ENCODE measurements around the gene GLDN.

The GLDN gene

GRCh38 chr15:51333571-51333970 lies 7.9 kb upstream of the GLDN start:
- TF ChIP-seq CTCF (conservative IDR thresholded peaks at IDR 0.05) (no peak), ZFX (IDR thresholded peaks at IDR 0.05) (no peak)
- H3K27ac ChIP-seq = no peak overlapping the region

- TF ChIP-seq CTCF (conservative IDR thresholded peaks at IDR 0.05) (no peak), ZFX (IDR thresholded peaks at IDR 0.05) (no peak)
- H3K27ac ChIP-seq = no peak overlapping the region
Observed at GRCh38 chr15:51334011-51334451, 7.4 kb upstream of the GLDN start.

- no peak overlapping the region for H3K27ac ChIP-seq
- no peak for TF ChIP-seq CTCF (conservative IDR thresholded peaks at IDR 0.05)
- TF ChIP-seq ZFX (IDR thresholded peaks at IDR 0.05) = no peak
Observed at GRCh38 chr15:51335087-51335486, 6.4 kb upstream of the GLDN start.

- H3K27ac ChIP-seq = no peak overlapping the region
- no peak; the same call in 1 of the 2 replicates for TF ChIP-seq CTCF (conservative IDR thresholded peaks at IDR 0.05)
- no peak for TF ChIP-seq ZFX (IDR thresholded peaks at IDR 0.05)
Observed at GRCh38 chr15:51335538-51336410, 5.7 kb upstream of the GLDN start.

GRCh38 chr15:51338496-51338895 lies 3.0 kb upstream of the GLDN start, which contains the start of gene CYP19A1:
Gene CYP19A1 (minus strand): TSS chr15:51338596. CDS start chr15:51242912, 95,684 bp downstream.
- no peak within 1 kb of the TSS for H3K27ac ChIP-seq

GRCh38 chr15:51342227-51342999 lies 958 bp downstream of the GLDN start:
- H3K27ac ChIP-seq = no peak overlapping the region; the same call in 1 of the 2 replicates
- TF ChIP-seq CTCF (conservative IDR thresholded peaks at IDR 0.05) (no peak), ZFX (IDR thresholded peaks at IDR 0.05) (no peak)

More at GRCh38 chr15:51338496-51338895, 3.0 kb upstream of the GLDN start, which contains the start of gene CYP19A1:
- TF ChIP-seq CTCF (conservative IDR thresholded peaks at IDR 0.05) (no peak), ZFX (IDR thresholded peaks at IDR 0.05) (no peak)

GRCh38 chr15:51343466-51343865 lies 2.0 kb downstream of the GLDN start:
- no peak for TF ChIP-seq ZFX (IDR thresholded peaks at IDR 0.05)
- TF ChIP-seq CTCF (conservative IDR thresholded peaks at IDR 0.05) = no peak
- H3K27ac ChIP-seq = no peak overlapping the region
